ENCODE measurements around the gene TOR1B. TPM values are rescaled to one million over a fixed set of nuclear protein-coding genes. Genes with fewer than 3 reads are reported as not detected.
A peak's percentile ranks its signal among the peaks of the same experiment; 100 is the strongest.

Gene TOR1B
- total and polyA plus RNA-seq, 2 donors (not counting 1 experiment from before 2014, with no cell fraction given): 13.3 to 17.4 TPM

DNA sequence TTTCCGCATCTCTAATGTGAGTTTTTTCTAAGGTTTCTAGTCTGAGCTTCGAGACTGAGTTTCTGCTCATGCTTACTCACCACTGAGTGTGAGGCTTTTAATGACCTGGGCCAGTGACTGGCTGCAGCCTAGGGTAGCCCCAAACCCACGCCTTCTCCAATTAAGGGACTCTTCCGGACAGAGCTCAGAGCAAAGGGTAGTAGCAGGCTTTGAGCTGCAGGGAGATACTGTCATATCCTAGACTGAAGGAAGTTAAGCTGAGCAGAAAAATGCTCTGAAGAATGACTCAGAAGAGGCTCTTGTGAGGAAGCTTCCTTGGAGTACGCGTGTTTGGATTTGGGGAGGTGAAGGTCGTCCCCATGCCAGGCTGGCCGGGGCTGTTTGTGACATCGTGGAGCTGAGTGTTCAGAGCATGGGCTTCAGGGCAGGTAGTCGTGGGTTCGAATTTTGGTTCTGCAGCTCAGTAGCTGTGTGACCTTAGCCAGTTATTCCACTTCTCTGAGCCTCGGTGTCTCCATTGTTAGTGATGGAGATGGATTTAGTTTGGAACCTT, 35.8 kb downstream of the TOR1B start:
- Mint-ChIP-seq H3K9me3 (ENCODE audit: insufficient read depth) (no peaks in the 10 kb centered on the region), H3K27ac (peak overlapping the region; percentile 50), H3K4me3 (no peak overlapping the region), H3K4me1 (peaks cover 46% of the 10 kb centered on the region), H3K27me3 (no peaks in the 10 kb centered on the region)
- peaks cover 20 to 33% of the 10 kb centered on the region in 2 donors for H3K4me1 ChIP-seq (ENCODE audit: control insufficient read depth in 2 of 2, insufficient read depth in 2 of 2, low read length in 2 of 2)
- no peaks in the 10 kb centered on the region for H3K9me3 ChIP-seq (ENCODE audit: control extremely low read depth in 1 of 3, control insufficient read depth in 2 of 3, insufficient read depth in 1 of 3, low read length in 2 of 3)
- no peak overlapping the region for H3K27ac ChIP-seq (ENCODE audit: low read length in 2 of 2)
- no peaks in the 10 kb centered on the region for H3K27me3 ChIP-seq (replicated peaks in 1 of 4; ENCODE audit: control extremely low read depth in 1 of 4, control insufficient read depth in 3 of 4, insufficient read depth in 4 of 4, low read length in 3 of 4)
- ChIA-PET POLR2A (no interaction called here), CTCF (no interaction called here)
- TF ChIP-seq CTCF (IDR thresholded peaks at IDR 0.05): no peak
- TF ChIP-seq EZH2 (IDR thresholded peaks at IDR 0.05; ENCODE audit: borderline replicate concordance, insufficient read depth, low read depth, low read length, poor library complexity, severe bottlenecking): no peak
- peaks cover 0 to 3% of the 10 kb centered on the region in 2 experiments for H3K36me3 ChIP-seq (replicated peaks in 1 of 2; ENCODE audit: control extremely low read depth in 1 of 2, control insufficient read depth in 1 of 2, extremely low read depth in 1 of 2, insufficient read depth in 2 of 2, low read length in 1 of 2)
- intact Hi-C loops (cut with micrococcal nuclease): loop anchor here (5.0 to 10.0 kb wide), 4 partner anchors 204 to 1774 kb away; partner anchors contain the start of genes FNBP1, NAIF1, NUP214 and SLC25A25
- peaks cover 47% of the 10 kb centered on the region for H4K20me1 ChIP-seq (ENCODE audit: control insufficient read depth, insufficient read depth, low read length, poor library complexity, severe bottlenecking)
- no peak overlapping the region for H3K9ac ChIP-seq (ENCODE audit: low read length)
- H2AFZ ChIP-seq (ENCODE audit: insufficient read depth, low read depth, low read length, poor library complexity, severe bottlenecking): no peak overlapping the region
- H3K4me2 ChIP-seq (replicated peaks; ENCODE audit: low read depth, low read length, poor library complexity, severe bottlenecking): no peak overlapping the region
- no peak overlapping the region for H3K4me3 ChIP-seq (ENCODE audit: control extremely low read depth in 1 of 5, extremely low read depth in 1 of 5, insufficient read depth in 1 of 5, low read depth in 2 of 5, low read length in 4 of 5)
- WGBS (ENCODE audit: insufficient coverage): 93% methylated on average over 12 of the region's 12 CpGs
- ATAC-seq (ENCODE audit: low read depth) (no peak), DNase-seq (no peak)
- H3K79me2 ChIP-seq (ENCODE audit: control insufficient read depth, insufficient read depth, low read length): peaks cover 77% of the 10 kb centered on the region

- H3K9me3 Mint-ChIP-seq (ENCODE audit: insufficient read depth): no peaks in the 10 kb centered on the region
- no peak overlapping the region for H3K4me3 ChIP-seq (ENCODE audit: control extremely low read depth in 1 of 5, extremely low read depth in 1 of 5, insufficient read depth in 1 of 5, low read depth in 2 of 5, low read length in 4 of 5)
- intact Hi-C loops (cut with micrococcal nuclease): loop anchor here (5.0 to 10.0 kb wide), 4 partner anchors 203 to 1775 kb away; partner anchors contain the start of genes FNBP1, NAIF1, NUP214 and SLC25A25
- TF ChIP-seq CTCF (IDR thresholded peaks at IDR 0.05): no peak
- TF ChIP-seq EZH2 (IDR thresholded peaks at IDR 0.05; ENCODE audit: borderline replicate concordance, insufficient read depth, low read depth, low read length, poor library complexity, severe bottlenecking): no peak
- H3K27me3 ChIP-seq (replicated peaks in 1 of 4; ENCODE audit: control extremely low read depth in 1 of 4, control insufficient read depth in 3 of 4, insufficient read depth in 4 of 4, low read length in 3 of 4): no peaks in the 10 kb centered on the region
- peaks cover 0 to 3% of the 10 kb centered on the region in 2 experiments for H3K36me3 ChIP-seq (replicated peaks in 1 of 2; ENCODE audit: control extremely low read depth in 1 of 2, control insufficient read depth in 1 of 2, extremely low read depth in 1 of 2, insufficient read depth in 2 of 2, low read length in 1 of 2)
- ATAC-seq (ENCODE audit: low read depth) (no peak), DNase-seq (no peak)
- H3K79me2 ChIP-seq (ENCODE audit: control insufficient read depth, insufficient read depth, low read length): peaks cover 72% of the 10 kb centered on the region
- 77% methylated on average over 10 of the region's 10 CpGs for WGBS (ENCODE audit: insufficient coverage)
- H2AFZ ChIP-seq (ENCODE audit: insufficient read depth, low read depth, low read length, poor library complexity, severe bottlenecking): no peak overlapping the region
- CTCF ChIA-PET: no interaction called here
- H3K4me3 Mint-ChIP-seq: no peak overlapping the region
- peaks cover 42% of the 10 kb centered on the region for H4K20me1 ChIP-seq (ENCODE audit: control insufficient read depth, insufficient read depth, low read length, poor library complexity, severe bottlenecking)
- POLR2A ChIA-PET: no interaction called here
- peak overlapping the region; percentile 9 for H3K4me2 ChIP-seq (replicated peaks; ENCODE audit: low read depth, low read length, poor library complexity, severe bottlenecking)
- no peak overlapping the region for H3K27ac ChIP-seq (ENCODE audit: low read length in 2 of 2)
- no peak overlapping the region for H3K9ac ChIP-seq (ENCODE audit: low read length)
- no peaks in the 10 kb centered on the region for H3K27me3 Mint-ChIP-seq
- peak overlapping the region; percentile 50 for H3K27ac Mint-ChIP-seq
- H3K9me3 ChIP-seq (ENCODE audit: control extremely low read depth in 1 of 3, control insufficient read depth in 2 of 3, insufficient read depth in 1 of 3, low read length in 2 of 3): no peaks in the 10 kb centered on the region
- peaks cover 39% of the 10 kb centered on the region for H3K4me1 Mint-ChIP-seq
- H3K4me1 ChIP-seq (ENCODE audit: control insufficient read depth in 2 of 2, insufficient read depth in 2 of 2, low read length in 2 of 2): peaks cover 13 to 28% of the 10 kb centered on the region in 2 donors
These were observed 36.5 kb downstream of the TOR1B start for GRCh38 chr9:129839324-129840023.
